Gastroesophageal sphincter (tissue), 3 donors: ENCODE data around the gene DMRTA2.

Experiments used
- CTCF ChIP-seq, 4 experiments: fragments of 200-600 bp in 2 of 4; fragments of 450-650 bp in 2 of 4; sonication (generic) in 1 of 4; IDR thresholded peaks; one replicate each; pipeline ENCODE4 v1.5.1; 2017 to 2019; ENCODE audit warnings: antibody characterized with exemption in 4 of 4, mild to moderate bottlenecking in 2 of 4, moderate library complexity in 2 of 4
- EP300 ChIP-seq: sonication (generic); formaldehyde crosslinking; IDR thresholded peaks from one replicate; pipeline ENCODE4 v1.6.1; 2017; ENCODE audit warnings: antibody characterized with exemption, mild to moderate bottlenecking
- POLR2A ChIP-seq, 2 donors: fragments of 450-650 bp; IDR thresholded peaks; one replicate each; pipeline ENCODE4 v1.6.1; 2017; ENCODE audit warnings: antibody characterized with exemption in 2 of 2, mild to moderate bottlenecking in 2 of 2, moderate library complexity in 1 of 2
- POLR2AphosphoS5 ChIP-seq: sonication (generic); formaldehyde crosslinking; IDR thresholded peaks from one replicate; pipeline ENCODE4 v1.6.1; 2017; ENCODE audit warnings: antibody characterized with exemption

GRCh38 chr1:50424045-50424883 lies 1.0 kb upstream of the DMRTA2 start:
- no peak for TF ChIP-seq CTCF (IDR thresholded peaks at IDR 0.05)
- TF ChIP-seq POLR2AphosphoS5, result no peak
- no peak for TF ChIP-seq POLR2A (IDR thresholded peaks at IDR 0.05)
- no peak for TF ChIP-seq EP300
